ENCODE measurements around the gene MRPL46. TPM values are rescaled to one million over a fixed set of nuclear protein-coding genes. Genes with fewer than 3 reads are reported as not detected.

Gene MRPL46
- total RNA-seq, 1 donor from 2014 or later = 24.9 TPM

- Mint-ChIP-seq H3K27me3 (peaks cover 27% of the 10 kb centered on the region), H3K4me3 (ENCODE audit: low read depth) (no peak overlapping the region), H3K9me3 (ENCODE audit: low read depth) (no peaks in the 10 kb centered on the region), H3K36me3 (ENCODE audit: insufficient read depth) (no peaks in the 10 kb centered on the region), H3K27ac (no peak overlapping the region), H3K4me1 (ENCODE audit: low read depth) (no peaks in the 10 kb centered on the region)
- no peak for TF ChIP-seq CTCF (IDR thresholded peaks at IDR 0.05; ENCODE audit: unreplicated experiment)
- DNase-seq (ENCODE audit: low spot score, unreplicated experiment) = no peak
These were observed 43.9 kb downstream of the MRPL46 start for GRCh38 chr15:88423331-88423730.

- no peaks in the 10 kb centered on the region for H3K4me1 Mint-ChIP-seq (ENCODE audit: low read depth)
- H3K36me3 Mint-ChIP-seq (ENCODE audit: insufficient read depth) = no peaks in the 10 kb centered on the region
- H3K27me3 Mint-ChIP-seq = peaks cover 11% of the 10 kb centered on the region
- no peak for DNase-seq (ENCODE audit: low spot score, unreplicated experiment)
- H3K9me3 Mint-ChIP-seq (ENCODE audit: low read depth) = no peaks in the 10 kb centered on the region
- no peak overlapping the region for H3K27ac Mint-ChIP-seq
- H3K4me3 Mint-ChIP-seq (ENCODE audit: low read depth) = no peak overlapping the region
- no peak for TF ChIP-seq CTCF (IDR thresholded peaks at IDR 0.05; ENCODE audit: unreplicated experiment)
These were observed 47.4 kb downstream of the MRPL46 start for GRCh38 chr15:88419830-88420229.

Other genes with a start within 250 kb of the MRPL46 start
- gene NTRK3, start 210.6 kb downstream of the MRPL46 start, total RNA-seq = not detected in 2 replicates
- 40.8 and 43.1 TPM in 2 replicates for gene MRPS11, start 320 bp upstream of the MRPL46 start, total RNA-seq
- 11.7 and 11.8 TPM in 2 replicates for gene DET1, start 79.3 kb upstream of the MRPL46 start, total RNA-seq
- 28.2 and 31.1 TPM in 2 replicates for gene AEN, start 154.0 kb upstream of the MRPL46 start, total RNA-seq
- gene ISG20, start 171.6 kb upstream of the MRPL46 start, total RNA-seq = 3.1 and 4.3 TPM in 2 replicates